Loucy (cell line): Measurements from ENCODE around the gene IPPK.

ENCODE experiments used
- H2AFZ ChIP-seq: fragments of 200-600 bp; sonication (generic); 2 replicates; pipeline ENCODE4 v1.6.0; 2016; ENCODE audit warnings: antibody characterized with exemption, mild to moderate bottlenecking, low read length, moderate library complexity
- H3F3A ChIP-seq: fragments of 200-600 bp; 2 replicates; pipeline ENCODE4 v1.6.0; 2016; ENCODE audit warnings: antibody characterized with exemption, low read depth, mild to moderate bottlenecking
- H3K27me3 ChIP-seq: fragments of 200-600 bp; sonication (generic); 2 replicates; pipeline ENCODE4 v1.6.1; 2014; ENCODE audit warnings: low read length, mild to moderate bottlenecking; ENCODE audit not compliant: insufficient read depth, poor library complexity, severe bottlenecking
- H3K36me3 ChIP-seq: fragments of 200-600 bp; sonication (generic); 2 replicates; pipeline ENCODE4 v1.6.1; 2016; ENCODE audit warnings: low read length; ENCODE audit not compliant: insufficient read depth
- H3K4me1 ChIP-seq: fragments of 200-600 bp; sonication (generic); 2 replicates; pipeline ENCODE4 v1.5.1; 2014; ENCODE audit warnings: low read length, mild to moderate bottlenecking; ENCODE audit not compliant: insufficient read depth, poor library complexity, severe bottlenecking
- H3K4me2 ChIP-seq: fragments of 200-600 bp; sonication (generic); 2 replicates; pipeline ENCODE4 v1.6.0; 2014; ENCODE audit warnings: antibody characterized with exemption, low read length, low read depth, mild to moderate bottlenecking; ENCODE audit not compliant: poor library complexity, severe bottlenecking
- H3K4me3 ChIP-seq: fragments of 200-600 bp; sonication (generic); 2 replicates; pipeline ENCODE4 v1.5.1; 2014; ENCODE audit warnings: low read length, mild to moderate bottlenecking, mixed read lengths; ENCODE audit not compliant: poor library complexity, severe bottlenecking
- H3K79me2 ChIP-seq: fragments of 200-600 bp; sonication (generic); 2 replicates; pipeline ENCODE4 v1.6.1; 2014; ENCODE audit warnings: low read length; ENCODE audit not compliant: insufficient read depth
- H3K9ac ChIP-seq: fragments of 200-600 bp; sonication (generic); 2 replicates; pipeline ENCODE4 v1.6.0; 2014; ENCODE audit warnings: mild to moderate bottlenecking, low read depth, low read length, moderate library complexity; ENCODE audit not compliant: poor library complexity, severe bottlenecking
- H3K9me2 ChIP-seq: fragments of 200-600 bp; sonication (generic); replicated peaks from 2 replicates; pipeline ENCODE4 v1.6.1; 2016; ENCODE audit warnings: low read depth, low read length, mixed read lengths
- H3K9me3 ChIP-seq: fragments of 200-600 bp; sonication (generic); 2 replicates; pipeline ENCODE4 v1.6.1; 2014; ENCODE audit warnings: mild to moderate bottlenecking, antibody characterized with exemption, low read length, low read depth; ENCODE audit not compliant: insufficient read depth
- H4K20me1 ChIP-seq: fragments of 200-600 bp; sonication (generic); 2 replicates; pipeline ENCODE4 v1.6.0; 2014; ENCODE audit warnings: antibody characterized with exemption, low read length, mild to moderate bottlenecking; ENCODE audit not compliant: insufficient read depth, poor library complexity, severe bottlenecking
- EZH2phosphoT487 ChIP-seq: fragments of 200-600 bp; IDR thresholded peaks from 2 replicates; pipeline ENCODE4 v1.6.1; 2018; ENCODE audit warnings: antibody characterized with exemption, mild to moderate bottlenecking, moderate library complexity, borderline replicate concordance
- TF ChIP-seq, protein P1 (sequence below): fragments of 200-600 bp; sonication (generic); conservative IDR thresholded peaks from 2 replicates; pipeline ENCODE4 v1.5.1; 2014; ENCODE audit warnings: mild to moderate bottlenecking, antibody characterized with exemption, low read length

IPPK gene

DNA sequence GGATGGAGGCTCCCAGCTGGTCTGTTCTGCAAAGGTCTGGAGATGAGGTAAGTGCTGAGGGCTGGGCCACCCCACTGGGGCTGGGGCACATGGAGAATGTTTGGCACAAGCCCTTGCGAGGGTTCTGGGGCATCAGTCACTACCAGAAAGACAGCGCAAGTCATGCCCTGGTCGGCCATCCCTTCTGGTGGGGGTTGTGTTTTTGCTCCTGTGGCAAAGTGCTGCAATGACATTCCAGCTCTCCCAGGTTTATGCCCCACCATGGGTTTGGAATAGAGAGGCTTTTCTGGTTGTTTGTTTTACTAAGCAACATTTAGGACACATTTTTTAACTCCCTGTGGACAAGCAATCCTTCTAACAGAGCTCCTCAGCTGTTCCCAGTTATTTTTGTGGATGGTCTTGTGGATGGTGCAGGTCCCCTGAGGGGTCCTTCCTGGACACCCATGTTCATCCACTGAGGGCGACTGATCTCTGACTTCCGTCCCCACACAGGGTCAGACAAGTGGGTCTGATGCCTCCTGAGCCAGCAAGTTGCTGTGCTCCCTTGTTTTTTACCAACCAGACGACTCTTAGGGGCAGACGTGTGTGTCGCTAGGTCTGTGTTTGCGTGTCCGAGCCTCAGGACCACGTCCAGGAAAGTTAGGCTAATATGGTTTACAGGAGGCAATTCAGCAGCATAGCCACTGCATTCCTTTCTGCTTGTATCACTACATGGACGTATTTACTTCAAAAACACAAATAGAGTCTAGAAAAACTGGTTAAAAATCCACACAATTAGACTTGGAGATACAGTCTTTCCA lies 69.3 kb downstream of the IPPK start:
- TF ChIP-seq, protein P1, sequence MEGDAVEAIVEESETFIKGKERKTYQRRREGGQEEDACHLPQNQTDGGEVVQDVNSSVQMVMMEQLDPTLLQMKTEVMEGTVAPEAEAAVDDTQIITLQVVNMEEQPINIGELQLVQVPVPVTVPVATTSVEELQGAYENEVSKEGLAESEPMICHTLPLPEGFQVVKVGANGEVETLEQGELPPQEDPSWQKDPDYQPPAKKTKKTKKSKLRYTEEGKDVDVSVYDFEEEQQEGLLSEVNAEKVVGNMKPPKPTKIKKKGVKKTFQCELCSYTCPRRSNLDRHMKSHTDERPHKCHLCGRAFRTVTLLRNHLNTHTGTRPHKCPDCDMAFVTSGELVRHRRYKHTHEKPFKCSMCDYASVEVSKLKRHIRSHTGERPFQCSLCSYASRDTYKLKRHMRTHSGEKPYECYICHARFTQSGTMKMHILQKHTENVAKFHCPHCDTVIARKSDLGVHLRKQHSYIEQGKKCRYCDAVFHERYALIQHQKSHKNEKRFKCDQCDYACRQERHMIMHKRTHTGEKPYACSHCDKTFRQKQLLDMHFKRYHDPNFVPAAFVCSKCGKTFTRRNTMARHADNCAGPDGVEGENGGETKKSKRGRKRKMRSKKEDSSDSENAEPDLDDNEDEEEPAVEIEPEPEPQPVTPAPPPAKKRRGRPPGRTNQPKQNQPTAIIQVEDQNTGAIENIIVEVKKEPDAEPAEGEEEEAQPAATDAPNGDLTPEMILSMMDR = no peak
- no peak for TF ChIP-seq EZH2phosphoT487
- Histone ChIP-seq H3F3A (no peaks in the 10 kb centered on the region), H3K79me2 (no peaks in the 10 kb centered on the region), H3K27me3 (no peaks in the 10 kb centered on the region), H3K9ac (no peak overlapping the region), H3K4me2 (no peak overlapping the region), H3K4me1 (peaks cover 11% of the 10 kb centered on the region), H3K4me3 (no peak overlapping the region), H3K9me2 (no peaks in the 10 kb centered on the region), H4K20me1 (no peaks in the 10 kb centered on the region), H3K36me3 (no peaks in the 10 kb centered on the region), H3K9me3 (0 out of 2 replicates have a peak, but pooled peaks cover 6% of the 10 kb centered on the region), H2AFZ (no peak overlapping the region)

DNA sequence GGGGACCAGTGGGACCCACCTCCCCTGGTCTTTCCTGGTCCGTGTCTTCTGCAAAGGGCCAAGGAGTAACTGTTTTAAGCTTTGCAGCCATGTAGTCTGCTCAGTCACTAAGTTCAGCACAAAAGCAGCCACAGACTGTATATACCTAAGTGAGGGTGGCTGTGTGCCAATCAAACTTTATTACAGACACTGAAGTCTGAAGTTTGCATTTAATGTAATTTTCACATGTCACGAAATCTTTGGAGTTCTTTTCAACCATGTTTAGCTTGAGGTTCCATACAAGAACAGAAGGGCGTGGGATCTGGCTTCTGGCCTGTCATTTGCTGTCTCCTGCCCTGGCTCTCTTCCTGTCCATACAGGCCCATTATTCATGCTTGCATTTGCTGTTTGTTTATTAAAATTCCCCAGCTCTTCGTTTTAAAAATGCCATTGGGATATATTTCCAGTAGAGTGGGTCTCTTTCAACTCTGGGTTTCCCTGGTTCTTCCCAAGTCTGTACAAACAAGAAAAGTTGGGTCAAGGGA lies 69.9 kb downstream of the IPPK start:
- H3K4me1 ChIP-seq = peaks cover 8% of the 10 kb centered on the region
- no peaks in the 10 kb centered on the region for H3K79me2 ChIP-seq
- no peak overlapping the region for H2AFZ ChIP-seq
- H3K4me2 ChIP-seq = no peak overlapping the region
- H3K9ac ChIP-seq = no peak overlapping the region
- no peaks in the 10 kb centered on the region for H3K27me3 ChIP-seq
- no peaks in the 10 kb centered on the region for H3K9me2 ChIP-seq
- H3K36me3 ChIP-seq = no peaks in the 10 kb centered on the region
- H3K9me3 ChIP-seq = 0 out of 2 replicates have a peak, but pooled peaks cover 6% of the 10 kb centered on the region
- TF ChIP-seq, protein P1 = no peak
- no peak for TF ChIP-seq EZH2phosphoT487
- H4K20me1 ChIP-seq = no peaks in the 10 kb centered on the region
- no peaks in the 10 kb centered on the region for H3F3A ChIP-seq
- H3K4me3 ChIP-seq = no peak overlapping the region

DNA sequence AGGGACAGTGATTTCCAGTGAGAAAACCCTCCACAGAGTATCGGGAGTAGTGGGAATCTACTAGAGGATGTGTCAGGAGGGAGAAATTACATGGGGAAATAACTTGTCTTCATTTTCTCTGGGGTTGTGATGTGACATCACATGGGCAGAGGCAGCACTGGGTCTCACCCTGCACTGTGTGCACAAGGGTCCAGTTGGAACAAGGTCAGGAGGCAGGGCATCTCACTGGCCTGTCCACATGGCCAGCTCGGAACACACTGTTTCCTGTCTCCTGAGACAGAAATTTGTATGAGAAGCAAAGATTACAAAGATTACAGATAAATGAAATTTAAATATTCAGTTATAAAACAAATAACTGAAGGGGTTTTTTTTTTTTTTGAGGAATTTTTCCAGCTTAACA lies 71.5 kb downstream of the IPPK start:
- no peaks in the 10 kb centered on the region for H3K9me3 ChIP-seq
- no peaks in the 10 kb centered on the region for H3K79me2 ChIP-seq
- no peaks in the 10 kb centered on the region for H3K27me3 ChIP-seq
- TF ChIP-seq, protein P1 = no peak
- TF ChIP-seq EZH2phosphoT487 = no peak
- no peaks in the 10 kb centered on the region for H3F3A ChIP-seq
- no peak overlapping the region for H3K4me2 ChIP-seq
- H4K20me1 ChIP-seq = no peaks in the 10 kb centered on the region
- no peak overlapping the region for H3K9ac ChIP-seq
- no peaks in the 10 kb centered on the region for H3K36me3 ChIP-seq
- H3K9me2 ChIP-seq = no peaks in the 10 kb centered on the region
- H3K4me3 ChIP-seq = no peak overlapping the region
- no peak overlapping the region for H2AFZ ChIP-seq
- H3K4me1 ChIP-seq = peaks cover 8% of the 10 kb centered on the region
